Hematopoietic multipotent progenitor cell treated with erythropoietin and hydrocortisone succinate and interleukin-3 and kit ligand, for 15 days (in vitro differentiated cells): Measurements from ENCODE around the gene ASB18.

Source experiments
- DNase-seq: peaks from one replicate; pipeline ENCODE4 v3.0.0-alpha.2; 2015; ENCODE audit warnings: low spot score

The ASB18 gene

DNA sequence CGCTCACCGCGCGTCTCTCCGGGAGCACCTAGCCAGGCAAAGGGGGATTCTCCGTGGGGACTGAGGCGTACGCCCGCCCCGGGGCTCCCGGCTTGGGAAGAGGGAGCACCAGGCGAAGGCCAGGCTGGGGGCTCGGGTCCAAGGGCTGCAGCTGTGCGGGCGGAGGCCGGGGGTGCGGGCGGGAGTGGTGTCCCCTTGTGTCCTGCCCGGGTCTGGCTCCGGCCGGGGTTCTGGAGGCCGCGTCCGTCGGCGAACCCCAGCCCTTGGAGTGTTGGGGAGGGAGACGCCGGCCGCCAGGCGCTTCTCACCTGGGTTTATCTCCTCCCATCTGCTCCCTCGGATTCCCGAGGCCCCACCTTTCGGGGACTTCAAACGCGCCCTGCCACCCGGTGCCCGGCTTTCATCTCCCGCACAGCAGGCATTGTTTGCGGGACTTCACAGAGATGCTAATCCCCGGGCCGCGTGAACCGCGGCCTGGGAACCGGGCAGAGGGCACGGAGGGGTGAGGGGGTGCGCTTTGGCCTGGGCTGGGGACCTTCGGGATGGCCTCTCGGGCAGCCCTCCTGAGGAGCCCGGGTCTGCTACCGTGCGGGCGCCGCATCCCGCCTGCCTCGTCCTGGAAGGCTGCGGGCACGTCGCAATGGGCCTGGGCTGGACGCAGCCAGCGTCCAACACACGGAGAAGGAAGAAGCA, 91.0 kb downstream of the ASB18 start:
- no peak for DNase-seq

DNA sequence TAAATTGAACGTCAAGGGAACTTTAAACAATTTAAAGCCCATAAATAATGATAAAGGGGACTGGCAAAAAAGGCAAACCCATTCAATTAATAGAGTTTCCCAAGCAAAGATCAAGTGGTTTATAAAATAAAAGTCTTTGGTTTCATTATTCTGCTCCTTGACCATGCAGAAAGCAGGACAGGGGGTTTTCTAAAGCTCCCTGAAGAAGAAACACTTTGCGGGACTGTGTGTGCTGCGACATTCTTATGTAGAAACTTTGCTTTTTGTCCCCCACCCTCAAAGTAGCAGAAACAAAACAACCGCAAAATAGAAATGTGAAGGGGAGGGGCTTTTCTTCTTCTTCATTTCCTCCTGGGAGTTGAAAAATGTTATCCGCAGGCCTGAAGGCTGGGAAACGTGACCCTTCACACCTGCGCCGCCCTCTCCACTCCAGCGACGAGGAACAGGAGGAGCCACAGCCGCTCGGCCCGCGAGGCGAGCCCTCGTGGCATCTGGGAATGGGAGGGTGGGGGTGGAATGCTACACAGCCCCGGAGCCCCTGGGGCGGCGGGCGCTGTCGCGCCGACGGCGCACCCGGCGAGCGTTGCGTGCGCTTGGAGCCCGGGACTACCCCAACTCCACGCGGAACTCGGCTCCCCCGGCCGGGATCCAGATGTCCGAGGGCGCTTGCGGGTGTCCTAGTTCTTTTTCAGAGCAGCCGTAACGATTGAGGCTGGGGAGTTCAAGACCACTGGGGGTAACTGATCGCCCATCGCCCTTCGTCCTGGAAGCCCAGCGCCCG, 91.8 kb downstream of the ASB18 start:
- DNase-seq = no peak

DNA sequence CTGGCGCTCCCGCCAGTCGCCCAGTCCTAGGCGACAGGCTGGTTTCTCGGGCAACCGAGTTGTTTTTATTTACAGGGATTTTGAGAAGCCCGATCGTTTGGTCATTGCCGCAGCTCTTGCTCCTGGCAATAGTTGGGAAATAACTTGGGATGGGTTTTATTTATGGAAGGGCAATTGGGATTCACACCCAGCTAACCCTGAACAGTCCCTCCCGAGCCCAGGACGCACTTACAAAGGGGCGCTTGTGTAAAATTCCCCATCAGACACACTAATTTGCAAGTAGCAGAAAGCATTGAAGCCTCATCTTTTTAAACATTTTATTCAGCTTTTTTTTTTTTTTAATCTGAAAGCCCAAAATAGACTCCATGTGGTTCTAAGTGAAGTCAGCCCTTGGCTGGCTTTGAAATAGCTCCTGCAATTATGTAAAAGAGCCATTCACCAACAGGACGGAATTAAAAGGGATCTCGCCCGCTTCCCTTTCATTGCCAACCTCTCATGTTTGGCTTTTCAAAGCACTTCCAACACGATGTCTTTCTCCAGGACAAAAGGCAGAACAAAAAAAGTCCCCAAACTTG, 92.4 kb downstream of the ASB18 start:
- no peak for DNase-seq

DNA sequence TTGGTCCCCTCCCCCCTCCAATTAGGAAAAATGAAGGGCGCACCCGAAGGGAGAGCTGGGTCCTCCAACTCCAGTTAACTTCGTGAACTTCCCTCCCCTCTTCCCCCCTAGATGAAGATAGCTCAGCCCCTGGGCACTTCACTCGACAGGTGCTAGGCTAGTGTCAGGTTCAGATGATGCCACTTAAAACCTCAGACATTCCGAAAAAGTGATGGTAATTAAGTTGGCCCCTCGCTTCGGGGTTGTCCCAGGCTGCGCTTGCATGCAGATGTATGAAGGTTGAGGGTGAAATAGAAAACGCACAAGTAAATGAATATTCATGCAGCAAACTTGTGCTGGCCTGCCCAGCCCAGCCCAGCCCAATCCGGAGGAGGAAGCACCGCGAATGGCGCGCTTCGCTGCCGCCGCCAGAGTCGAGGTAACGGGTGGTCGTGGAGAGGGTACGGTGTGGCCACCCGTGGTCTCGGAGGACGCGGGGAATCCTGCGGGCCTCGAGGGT, 93.0 kb downstream of the ASB18 start:
- DNase-seq = no peak

DNA sequence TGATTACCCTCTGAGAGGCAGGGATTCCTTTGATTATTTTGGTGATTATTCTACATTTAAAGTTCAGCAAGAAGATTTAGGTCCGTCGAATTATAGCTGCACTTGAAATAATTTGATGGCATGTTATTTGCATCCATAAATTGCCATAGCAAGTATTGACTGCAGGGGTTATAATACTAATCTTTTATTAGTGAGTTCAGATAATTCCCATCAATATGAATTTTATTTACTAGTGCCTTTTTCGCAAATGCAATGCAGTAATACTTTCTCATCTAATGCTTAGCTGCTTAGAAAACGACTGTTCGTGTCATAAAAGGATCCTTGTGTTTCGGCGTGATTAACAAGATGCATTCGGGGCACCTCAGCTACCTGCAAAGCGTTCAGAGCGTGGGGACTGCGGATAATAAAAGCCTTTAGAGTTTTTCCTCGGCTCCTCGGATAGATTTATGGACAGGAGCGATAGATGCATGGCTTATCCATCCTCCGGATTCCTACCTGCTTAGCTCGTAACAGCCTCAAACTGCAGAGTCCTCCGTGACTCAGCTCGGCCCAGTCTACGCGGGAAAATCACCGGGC, 93.5 kb downstream of the ASB18 start:
- no peak for DNase-seq

DNA sequence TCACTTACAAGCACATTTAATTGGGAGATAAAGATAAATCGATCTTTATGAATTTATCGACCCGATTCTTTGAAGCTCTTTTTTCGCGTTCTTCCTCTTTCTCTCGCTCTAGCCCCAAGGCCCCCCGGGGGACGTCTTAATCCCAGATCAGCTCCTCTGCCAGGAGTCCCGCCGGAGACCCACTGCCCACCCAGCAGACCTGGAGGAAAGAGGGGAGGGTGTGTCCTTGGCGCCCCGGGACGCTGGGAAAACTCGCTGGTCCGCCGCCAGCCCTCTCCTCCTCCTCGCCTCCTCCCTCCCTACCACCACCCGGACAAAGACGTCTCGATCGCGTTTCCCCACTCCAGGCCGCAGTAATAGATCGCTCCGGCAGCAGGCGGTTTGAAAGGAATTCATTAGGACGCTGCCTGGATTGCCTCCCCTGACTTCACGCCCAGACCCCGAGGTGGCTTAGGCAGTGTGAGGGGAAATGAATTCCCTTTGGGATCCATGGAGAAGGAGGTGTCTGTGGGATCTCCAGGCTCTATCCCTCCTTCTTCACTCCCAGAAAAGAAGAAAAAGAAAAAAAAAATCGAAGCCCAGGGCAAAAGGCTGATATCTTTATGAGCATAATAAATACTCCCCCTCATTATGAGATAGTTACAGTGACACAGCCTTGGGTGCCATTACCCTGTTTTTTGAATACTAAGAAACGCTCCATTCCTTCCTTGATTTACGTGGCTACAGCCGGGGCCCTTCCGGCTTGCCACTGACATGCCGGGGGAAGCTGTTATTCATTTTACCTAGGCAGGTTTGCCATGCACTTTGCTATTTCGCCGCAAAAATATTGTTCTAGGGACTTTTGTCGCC, 94.2 kb downstream of the ASB18 start:
- DNase-seq = no peak

DNA sequence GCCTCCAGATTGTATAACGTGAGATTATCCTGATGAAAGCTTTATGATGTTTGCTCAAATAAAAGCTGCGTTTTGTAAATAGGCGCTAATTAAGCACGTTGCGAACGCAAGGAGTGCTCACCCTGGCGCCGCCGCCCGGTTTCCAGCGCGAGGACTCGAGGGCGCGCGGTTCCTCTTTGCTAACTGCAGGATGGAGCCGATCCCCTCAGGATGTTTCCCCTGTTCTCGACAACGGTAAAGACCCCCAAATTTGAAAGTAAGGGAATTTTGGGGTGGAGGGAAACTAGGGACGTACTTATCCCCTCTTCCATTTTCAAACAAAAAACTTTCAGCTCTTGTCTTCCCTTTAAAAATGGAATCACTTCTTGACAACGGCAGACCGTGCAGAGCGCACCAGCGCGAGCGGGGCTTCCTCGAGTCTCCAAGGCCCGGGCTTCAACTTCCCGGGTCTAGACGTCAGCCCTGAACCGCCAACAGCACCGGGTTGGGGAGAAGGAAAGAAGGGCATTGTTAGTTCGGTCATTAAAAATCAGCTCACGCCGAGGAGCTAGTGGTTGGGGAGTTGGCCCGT, 95.0 kb downstream of the ASB18 start:
- no peak for DNase-seq

DNA sequence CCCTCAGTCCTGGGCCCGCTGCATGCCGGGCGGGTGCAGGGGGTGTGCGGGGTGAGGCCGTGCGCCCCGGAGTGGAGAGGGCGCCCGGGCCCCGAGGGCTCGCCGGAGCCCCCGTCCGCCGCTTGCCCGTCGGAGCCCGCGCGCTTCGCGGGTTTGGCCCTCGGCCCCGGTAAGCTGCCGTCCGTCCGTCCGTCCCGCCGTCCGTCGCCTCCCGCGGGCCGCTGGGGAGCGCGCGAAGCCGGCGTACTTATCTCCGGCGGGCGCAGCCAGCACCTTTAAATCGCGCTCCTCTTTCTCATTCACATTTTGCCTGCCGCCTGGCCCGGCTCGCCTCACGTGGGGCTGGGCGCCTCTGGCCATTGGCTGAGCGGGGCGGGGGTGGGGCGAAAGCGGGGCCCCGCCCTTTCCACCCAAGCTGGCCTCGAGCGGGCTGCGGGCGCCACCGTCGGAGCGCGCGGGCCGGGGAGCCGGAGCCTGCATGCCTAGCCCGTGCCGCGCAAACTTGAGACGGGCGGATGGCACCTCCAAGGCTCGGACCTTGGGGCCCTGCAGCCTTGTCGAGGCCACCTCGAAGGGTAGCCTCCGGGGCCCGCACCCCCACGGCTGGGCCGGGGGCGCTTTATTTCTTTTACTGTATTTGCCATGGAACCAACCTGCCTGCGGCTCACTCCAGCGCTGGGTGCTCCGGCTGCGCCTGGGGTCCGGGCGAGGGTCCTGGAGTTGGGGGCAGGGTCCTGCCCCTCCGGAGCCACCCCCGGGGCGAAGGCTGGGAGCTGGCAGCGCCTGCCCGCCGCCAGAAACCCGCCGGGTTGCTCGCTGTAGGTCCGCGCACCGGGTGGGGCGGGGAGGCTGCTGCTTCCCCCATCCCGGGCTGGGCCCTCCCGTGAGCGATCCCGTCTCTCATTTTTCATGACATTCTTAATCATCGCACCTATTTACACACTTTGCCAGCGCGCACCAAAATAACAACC, 95.8 kb downstream of the ASB18 start, which contains the start of gene GBX2:
TSS of gene GBX2 (minus strand) at position 277 of the 971 bp plus-strand sequence. CDS start 415 bp downstream, outside the sequence.
- DNase-seq = peak; percentile 43

DNA sequence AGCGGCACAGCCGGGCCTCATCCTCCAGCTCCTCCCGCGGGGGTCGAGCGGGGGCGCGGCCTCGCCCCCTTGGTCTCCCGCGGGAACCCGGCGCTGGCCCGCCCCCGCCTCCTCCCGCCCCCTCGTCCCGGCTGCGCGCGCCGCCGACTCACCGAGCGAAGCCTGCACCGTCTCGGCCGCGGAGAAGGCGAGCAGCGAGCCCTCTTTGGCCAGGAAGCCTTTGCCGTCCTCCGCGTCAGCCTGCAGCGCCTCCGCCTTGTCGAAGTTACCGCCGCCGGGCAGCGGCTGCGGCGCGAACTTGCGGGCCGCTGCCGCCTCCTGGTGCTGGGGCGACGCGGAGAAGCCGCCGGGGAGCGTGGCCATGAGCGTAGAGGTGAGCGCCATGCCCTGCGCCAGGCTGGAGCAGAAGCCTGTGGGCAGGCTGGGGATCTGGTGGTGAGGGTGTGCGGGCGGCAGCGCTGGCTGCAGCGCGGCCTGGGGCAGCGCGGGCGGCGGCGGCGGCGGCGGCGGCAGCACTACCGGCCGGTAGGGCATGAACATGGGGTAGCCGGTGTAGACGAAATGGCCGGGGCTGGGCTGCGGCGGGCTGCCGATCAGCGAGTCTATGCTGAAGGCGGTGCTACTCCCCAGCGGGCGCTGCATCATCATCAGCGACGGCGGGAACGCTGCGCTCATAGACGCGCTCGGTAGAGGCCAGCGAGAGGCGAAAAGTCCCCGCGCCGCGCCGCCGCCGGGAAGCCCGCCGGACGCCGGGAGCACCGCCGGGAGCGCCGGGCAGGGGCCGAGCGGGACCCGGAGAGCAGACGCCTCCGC, 96.7 kb downstream of the ASB18 start:
- no peak for DNase-seq

DNA sequence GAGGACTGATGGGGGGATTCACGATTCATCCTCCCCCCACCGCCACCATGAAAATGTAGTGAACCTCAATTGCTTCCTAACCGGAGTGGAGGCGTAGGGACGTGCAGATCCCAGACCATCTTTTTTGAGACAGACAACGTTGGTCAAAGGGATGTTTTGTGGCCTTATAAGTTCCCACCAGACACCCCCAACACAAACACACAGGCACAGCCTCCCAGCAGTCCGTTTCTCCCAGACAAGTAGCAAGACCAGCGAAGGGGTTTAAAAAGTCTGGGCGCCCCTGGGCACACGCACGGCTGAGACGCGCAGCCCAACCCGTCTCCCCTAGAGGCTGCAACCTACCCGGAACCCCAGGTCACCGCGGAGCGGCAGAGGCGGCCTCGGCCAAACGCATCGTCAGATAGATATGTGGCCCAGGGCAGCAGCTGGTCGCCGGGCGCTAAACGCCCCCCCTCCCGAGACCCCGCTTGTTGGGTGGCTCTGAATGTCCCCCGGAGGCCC, 97.4 kb downstream of the ASB18 start:
- no peak for DNase-seq

DNA sequence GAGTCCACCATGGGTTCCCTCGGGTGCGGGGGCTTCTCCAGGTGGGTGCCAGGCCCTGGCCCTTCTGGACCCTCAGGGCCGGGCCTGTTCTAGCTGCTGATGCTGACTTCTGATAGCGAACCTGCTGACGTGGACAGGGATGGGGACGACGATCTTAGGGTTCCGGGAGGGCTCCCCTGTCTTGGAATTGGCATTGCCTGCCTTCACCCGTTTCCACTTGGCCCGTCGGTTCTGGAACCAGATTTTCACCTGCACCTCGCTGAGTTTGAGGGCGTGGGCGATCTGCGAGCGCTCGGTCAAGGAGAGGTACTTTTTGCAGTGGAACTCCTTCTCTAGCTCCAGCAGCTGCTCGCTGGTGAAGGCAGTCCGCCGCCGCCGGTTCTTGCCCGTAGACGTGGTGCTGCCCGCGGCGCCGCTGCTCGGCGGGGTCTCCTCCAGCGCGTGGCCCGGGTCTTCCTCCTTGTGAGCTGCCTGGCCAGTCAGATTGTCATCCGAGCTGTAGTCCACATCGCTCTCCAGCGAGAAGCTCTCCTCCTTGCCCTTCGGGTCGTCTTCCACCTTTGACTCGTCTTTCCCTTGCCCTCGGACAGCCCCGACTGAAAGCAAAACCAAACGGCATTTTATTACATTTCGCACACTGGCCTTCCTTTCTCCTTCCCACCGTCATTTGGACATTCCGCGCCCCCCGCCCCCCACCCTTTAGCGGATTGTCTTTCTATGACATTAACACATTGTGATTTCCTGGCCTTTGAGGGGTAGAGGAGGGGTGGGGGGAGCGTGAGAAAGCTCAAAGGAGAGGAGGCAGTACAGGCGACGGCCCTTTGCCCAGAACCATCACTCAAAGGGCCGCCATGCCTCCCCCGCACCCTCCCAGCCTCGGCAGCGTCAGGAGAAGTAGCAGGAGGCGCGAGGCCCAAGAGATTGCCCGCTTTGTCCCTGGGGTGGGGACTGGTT, 98.1 kb downstream of the ASB18 start:
- no peak for DNase-seq

DNA sequence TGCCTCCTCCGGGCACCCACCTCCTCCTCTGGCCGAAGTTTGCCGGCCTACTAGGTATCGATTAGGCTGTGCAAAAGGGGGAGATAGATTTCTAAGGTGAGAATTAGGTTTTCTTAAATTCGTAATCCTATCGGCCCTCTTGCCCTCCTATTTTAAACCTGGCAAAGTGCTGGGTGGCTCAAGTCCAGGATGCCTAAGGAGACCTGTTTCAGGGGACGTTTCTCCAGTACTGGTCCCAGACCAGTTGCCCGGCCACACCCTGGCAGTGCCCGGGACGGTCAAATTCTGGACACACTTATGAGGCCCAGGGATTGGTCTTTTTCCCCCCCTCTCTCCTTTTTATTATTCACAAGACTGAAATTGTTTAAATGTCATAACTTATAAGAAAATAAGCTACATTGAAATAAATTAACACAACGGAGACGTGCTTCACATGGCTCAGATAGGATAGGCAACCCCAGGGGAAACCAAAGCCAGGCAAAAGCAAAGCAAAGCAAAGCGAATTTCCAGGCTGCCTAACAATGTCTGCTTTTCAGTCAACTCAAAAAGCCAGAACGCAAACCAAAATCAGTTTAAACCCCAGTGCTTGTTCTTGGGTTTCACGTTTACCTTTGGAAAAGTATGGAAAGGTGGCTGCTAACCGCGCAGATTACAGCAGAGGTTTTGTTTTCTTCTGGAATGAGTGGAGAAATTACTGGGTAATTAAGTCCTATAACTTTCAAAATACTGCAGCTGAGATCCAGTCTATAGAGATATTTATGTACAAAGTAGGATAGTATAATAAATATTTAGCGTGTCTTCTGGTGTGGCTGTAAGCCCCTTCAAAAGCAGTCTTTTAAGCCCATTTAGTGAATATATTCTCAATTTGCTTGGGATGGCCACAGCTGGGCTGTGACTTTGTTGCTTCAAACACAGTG, 99.0 kb downstream of the ASB18 start:
- no peak for DNase-seq

DNA sequence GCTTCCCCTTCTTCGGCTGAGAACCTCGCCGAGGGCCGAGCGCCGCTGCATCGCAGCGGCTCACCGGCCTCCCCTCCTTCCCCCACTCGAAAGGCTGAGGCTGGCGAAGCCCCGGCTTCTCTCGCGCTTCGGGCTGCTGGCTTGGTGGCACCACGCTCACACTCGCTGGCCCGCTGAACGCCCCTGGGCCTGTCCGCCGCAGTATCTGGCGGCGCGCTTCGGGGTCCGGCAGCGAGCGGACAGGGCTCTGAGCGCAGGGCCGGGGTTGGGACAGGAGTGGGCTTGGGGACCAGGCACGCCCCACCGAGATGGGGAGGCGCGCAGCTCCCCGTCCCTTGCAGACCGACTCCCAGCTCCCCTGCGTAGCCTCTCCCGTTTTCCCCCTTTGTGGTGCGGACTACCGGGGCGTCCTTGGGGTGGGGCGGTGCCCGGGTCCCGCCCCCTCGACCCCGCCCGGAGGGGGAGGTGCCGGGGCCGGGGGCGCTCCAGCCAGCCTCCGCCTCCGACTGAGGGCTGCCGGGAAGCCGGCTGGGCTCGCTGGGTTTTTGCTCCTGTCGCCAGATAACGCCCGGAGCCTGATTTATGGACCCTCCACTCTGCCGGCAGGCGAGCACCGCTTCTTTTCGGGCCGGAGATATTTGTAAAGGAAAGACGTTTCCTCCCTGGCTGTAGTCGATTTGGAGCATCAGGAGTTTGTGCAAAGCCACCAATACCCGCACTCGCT, 99.8 kb downstream of the ASB18 start:
- no peak for DNase-seq

DNA sequence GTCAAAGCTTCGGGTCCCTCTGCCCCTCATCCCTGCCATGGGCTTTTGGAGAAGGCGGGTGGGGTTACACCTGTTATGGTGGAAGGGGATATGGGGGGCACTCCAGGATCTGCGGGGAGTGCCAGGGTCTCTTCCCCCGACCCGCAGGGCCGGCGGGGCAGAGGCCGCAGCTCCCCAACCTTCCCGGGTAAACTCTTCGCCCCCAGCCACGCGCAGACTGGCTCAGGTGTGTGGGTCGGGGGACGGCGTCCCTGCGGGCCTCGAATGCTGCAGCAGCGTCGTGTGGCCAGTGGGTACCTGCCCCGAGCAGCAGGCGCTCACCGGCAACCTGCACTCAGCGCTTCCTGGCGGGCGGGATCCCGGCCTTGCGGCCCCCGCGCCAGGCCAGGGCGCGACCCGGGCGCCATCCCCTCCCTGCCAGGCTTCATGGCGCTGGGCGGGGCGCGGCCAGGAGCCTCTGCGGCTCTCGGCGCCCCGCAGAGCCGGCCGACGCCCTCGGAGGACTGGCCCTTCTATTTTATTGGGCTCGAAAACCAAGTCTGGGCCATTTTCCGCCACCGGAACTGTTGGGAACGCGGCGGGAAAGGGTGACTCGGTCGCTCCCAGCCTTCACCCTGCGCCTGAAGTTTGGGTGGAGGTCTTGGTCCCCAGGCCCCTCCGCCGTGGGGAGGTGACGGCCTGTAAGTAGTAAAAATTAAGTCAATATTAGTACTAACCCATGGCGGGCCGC, 100.6 kb downstream of the ASB18 start:
- DNase-seq = no peak

DNA sequence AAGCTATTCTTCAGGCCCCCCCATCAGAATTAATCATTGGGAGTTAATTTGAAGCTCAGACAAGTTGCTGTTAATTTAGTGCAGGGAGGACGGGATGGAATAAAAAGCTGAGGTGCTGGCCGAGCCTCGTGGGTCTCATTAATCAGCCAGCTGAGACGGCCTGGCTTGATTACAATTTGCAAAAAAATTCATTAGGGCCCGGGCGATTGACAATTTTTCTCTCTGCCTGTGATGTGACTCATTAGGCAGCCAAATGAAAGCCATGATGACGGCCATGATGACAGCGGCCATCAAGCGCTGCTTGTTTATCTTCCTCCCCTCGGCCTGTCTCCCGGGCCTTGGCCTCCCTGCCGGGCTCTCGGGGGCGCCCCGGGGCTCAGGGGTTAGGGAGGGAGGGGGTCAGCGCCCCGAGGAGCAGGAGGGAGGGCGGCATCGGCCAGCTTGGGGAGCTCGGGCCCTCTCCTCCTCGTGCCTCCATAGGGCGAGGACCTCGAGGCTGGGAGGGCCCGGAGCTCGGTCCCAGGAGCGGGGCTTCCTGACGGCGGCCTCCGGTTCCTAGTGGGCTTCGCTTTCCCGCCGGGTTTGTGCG, 101.2 kb downstream of the ASB18 start:
- no peak for DNase-seq
